ENCODE measurements around the gene FOXC2.

Gene FOXC2

GRCh38 chr16:86593913-86594620 is 27.4 kb downstream of the FOXC2 start:
- DNase-seq = no peak

- DNase-seq = no peak
These were observed 28.1 kb downstream of the FOXC2 start for GRCh38 chr16:86594721-86595120.

GRCh38 chr16:86595983-86596605 is 29.5 kb downstream of the FOXC2 start:
- DNase-seq = no peak

- DNase-seq = no peak
These were observed 30.7 kb downstream of the FOXC2 start for GRCh38 chr16:86597126-86597879.

GRCh38 chr16:86597880-86598606 is 31.4 kb downstream of the FOXC2 start:
- no peak for DNase-seq

- no peak for DNase-seq
These were observed 32.3 kb downstream of the FOXC2 start for GRCh38 chr16:86598607-86599565.

GRCh38 chr16:86601356-86601755 is 34.7 kb downstream of the FOXC2 start:
- DNase-seq = no peak

- DNase-seq = no peak
These were observed 35.9 kb downstream of the FOXC2 start for GRCh38 chr16:86602521-86602920.

- DNase-seq = peak; percentile 42
These were observed 38.0 kb downstream of the FOXC2 start for GRCh38 chr16:86604436-86605193.

GRCh38 chr16:86605950-86606349 is 39.3 kb downstream of the FOXC2 start:
- DNase-seq = no peak

- DNase-seq = no peak
These were observed 41.7 kb downstream of the FOXC2 start for GRCh38 chr16:86608301-86608747.

- DNase-seq = no peak
These were observed 42.5 kb downstream of the FOXC2 start for GRCh38 chr16:86609115-86609514.

GRCh38 chr16:86609661-86610060 is 43.0 kb downstream of the FOXC2 start:
- no peak for DNase-seq

GRCh38 chr16:86610779-86611524 is 44.3 kb downstream of the FOXC2 start:
- DNase-seq = no peak

GRCh38 chr16:86611525-86611855 is 44.9 kb downstream of the FOXC2 start:
- no peak for DNase-seq

GRCh38 chr16:86611941-86612340 is 45.3 kb downstream of the FOXC2 start:
- DNase-seq = no peak

- no peak for DNase-seq
These were observed 48.1 kb downstream of the FOXC2 start for GRCh38 chr16:86614699-86615098.

GRCh38 chr16:86616906-86617305 is 50.3 kb downstream of the FOXC2 start:
- no peak for DNase-seq

GRCh38 chr16:86618431-86619238 is 52.0 kb downstream of the FOXC2 start:
- no peak for DNase-seq

Measured in stimulated activated CD8-positive, alpha-beta memory T cell treated with anti-CD3 and anti-CD28 coated beads, Interleukin-4, amount 100 ng/mL, for 48 hours (primary cell).